H9 (cell line): ENCODE results near the gene CFH. TPM values are rescaled to one million over a fixed set of nuclear protein-coding genes. Genes with fewer than 3 reads are reported as not detected.

Experiments used
- DNase-seq: peaks from one replicate; pipeline ENCODE4 v3.0.0-alpha.2; 2017
- H2AFZ ChIP-seq: one replicate; pipeline ENCODE4 v1.6.1; 2013; ENCODE audit warnings: mild to moderate bottlenecking, low read length, control low read depth, moderate library complexity
- H2AK5ac ChIP-seq: 2 replicates; pipeline ENCODE4 v1.6.1; 2013; ENCODE audit warnings: low read length, control low read depth, mixed read lengths; ENCODE audit not compliant: insufficient read length
- H2BK120ac ChIP-seq: one replicate; pipeline ENCODE4 v1.6.1; 2013; ENCODE audit warnings: low read depth, mild to moderate bottlenecking, low read length, control low read depth, inconsistent platforms; ENCODE audit not compliant: poor library complexity, severe bottlenecking
- H2BK12ac ChIP-seq: 2 replicates; pipeline ENCODE4 v1.6.1; 2013; ENCODE audit warnings: low read length, control low read depth, mixed read lengths, low read depth; ENCODE audit not compliant: insufficient read length
- H2BK15ac ChIP-seq: 2 replicates; pipeline ENCODE4 v1.6.1; 2013; ENCODE audit warnings: low read depth, low read length, control low read depth
- H2BK20ac ChIP-seq: one replicate; pipeline ENCODE4 v1.6.1; 2013; ENCODE audit warnings: low read depth, mild to moderate bottlenecking, low read length, control low read depth, inconsistent platforms; ENCODE audit not compliant: poor library complexity, severe bottlenecking
- H2BK5ac ChIP-seq: 2 replicates; pipeline ENCODE4 v1.6.1; 2013; ENCODE audit warnings: low read length, control low read depth, mixed read lengths; ENCODE audit not compliant: insufficient read length
- H3K14ac ChIP-seq: 2 replicates; pipeline ENCODE4 v1.6.1; 2013; ENCODE audit warnings: low read length, control low read depth; ENCODE audit not compliant: insufficient read depth
- H3K18ac ChIP-seq: 2 replicates; pipeline ENCODE4 v1.6.1; 2013; ENCODE audit warnings: low read depth, mild to moderate bottlenecking, mixed read lengths, low read length, control low read depth; ENCODE audit not compliant: insufficient read length
- H3K23ac ChIP-seq: 2 replicates; pipeline ENCODE4 v1.6.1; 2013; ENCODE audit warnings: low read length, control low read depth, mixed read lengths, low read depth; ENCODE audit not compliant: insufficient read length
- H3K23me2 ChIP-seq: 2 replicates; pipeline ENCODE4 v1.6.1; 2013; ENCODE audit warnings: low read depth, mild to moderate bottlenecking, mixed read lengths, low read length, control low read depth; ENCODE audit not compliant: insufficient read length, poor library complexity, severe bottlenecking
- H3K27ac ChIP-seq: 2 replicates; pipeline ENCODE4 v1.5.1; 2013; ENCODE audit warnings: low read length, control low read depth, mixed read lengths, low read depth; ENCODE audit not compliant: insufficient read length
- H3K27me3 ChIP-seq: 2 replicates; pipeline ENCODE4 v1.6.1; 2013; ENCODE audit warnings: low read length, control low read depth, inconsistent platforms; ENCODE audit not compliant: insufficient read depth
- H3K4ac ChIP-seq: 2 replicates; pipeline ENCODE4 v1.6.1; 2013; ENCODE audit warnings: low read depth, mild to moderate bottlenecking, control low read depth, inconsistent platforms, low read length, moderate library complexity
- H3K4me1 ChIP-seq: 2 replicates; pipeline ENCODE4 v1.6.1; 2013; ENCODE audit warnings: low read length, control low read depth, inconsistent platforms; ENCODE audit not compliant: insufficient read depth
- H3K4me2 ChIP-seq: 2 replicates; pipeline ENCODE4 v1.6.1; 2013; ENCODE audit warnings: low read length, control low read depth, mixed read lengths; ENCODE audit not compliant: insufficient read length, insufficient read depth
- H3K56ac ChIP-seq: 2 replicates; pipeline ENCODE4 v1.6.1; 2013; ENCODE audit warnings: low read depth, mild to moderate bottlenecking, mixed read lengths, low read length, control low read depth; ENCODE audit not compliant: insufficient read length
- H3K79me1 ChIP-seq: 2 replicates; pipeline ENCODE4 v1.6.1; 2013; ENCODE audit warnings: low read depth, mild to moderate bottlenecking, moderate library complexity, low read length, control low read depth, inconsistent platforms; ENCODE audit not compliant: insufficient read depth, poor library complexity, severe bottlenecking
- H3K79me2 ChIP-seq: 2 replicates; pipeline ENCODE4 v1.6.1; 2013; ENCODE audit warnings: low read length, control low read depth, inconsistent platforms; ENCODE audit not compliant: insufficient read depth
- H3K9ac ChIP-seq: 2 replicates; pipeline ENCODE4 v1.6.1; 2013; ENCODE audit warnings: low read length, control low read depth, mixed read lengths; ENCODE audit not compliant: insufficient read length; ENCODE audit errors: extremely low read depth
- H3K9me3 ChIP-seq: one replicate; pipeline ENCODE4 v1.6.1; 2013; ENCODE audit warnings: low read depth, low read length, inconsistent platforms; ENCODE audit not compliant: control insufficient read depth
- H3T11ph ChIP-seq: one replicate; pipeline ENCODE4 v1.6.1; 2013; ENCODE audit warnings: mild to moderate bottlenecking, low read length, control low read depth, inconsistent platforms
- H4K20me1 ChIP-seq: one replicate; pipeline ENCODE4 v1.6.1; 2013; ENCODE audit not compliant: control insufficient read depth, insufficient read length, insufficient read depth
- H4K5ac ChIP-seq: 2 replicates; pipeline ENCODE4 v1.6.1; 2013; ENCODE audit warnings: low read depth, mild to moderate bottlenecking, mixed read lengths, low read length, control low read depth; ENCODE audit not compliant: insufficient read length
- H4K8ac ChIP-seq: replicated peaks from 2 replicates; pipeline ENCODE4 v1.6.1; 2013; ENCODE audit warnings: low read length, control low read depth, mixed read lengths, low read depth; ENCODE audit not compliant: insufficient read length
- H4K91ac ChIP-seq: 2 replicates; pipeline ENCODE4 v1.6.1; 2013; ENCODE audit warnings: low read depth, mild to moderate bottlenecking, moderate library complexity, mixed read lengths, low read length, control low read depth; ENCODE audit not compliant: insufficient read length
- H3K27ac Mint-ChIP-seq, 3 experiments: 2 replicates in 2 of 3; 3 replicates in 1 of 3; pipeline ENCODE4 v1.8.0; 2020 to 2021; ENCODE audit warnings: mixed read lengths in 3 of 3, mild to moderate bottlenecking in 1 of 3, moderate library complexity in 1 of 3
- H3K27me3 Mint-ChIP-seq: 2 replicates; pipeline ENCODE4 v1.8.0; 2021; ENCODE audit warnings: low read depth, mild to moderate bottlenecking, moderate library complexity, mixed read lengths
- H3K36me3 Mint-ChIP-seq, 3 experiments: 2 replicates in 2 of 3; 3 replicates in 1 of 3; pipeline ENCODE4 v1.8.0; 2020 to 2021; ENCODE audit warnings: low read depth in 3 of 3, mixed read lengths in 3 of 3; ENCODE audit not compliant: insufficient read depth in 1 of 3
- H3K4me1 Mint-ChIP-seq, 2 experiments: 2 replicates each; pipeline ENCODE4 v1.8.0; 2020; ENCODE audit warnings: mixed read lengths in 2 of 2
- H3K4me3 Mint-ChIP-seq, 2 experiments: 2 replicates in 1 of 2; 3 replicates in 1 of 2; pipeline ENCODE4 v1.8.0; 2020 to 2021; ENCODE audit warnings: mild to moderate bottlenecking in 2 of 2, mixed read lengths in 2 of 2, moderate library complexity in 1 of 2
- H3K9me3 Mint-ChIP-seq, 2 experiments: 2 replicates in 1 of 2; 3 replicates in 1 of 2; pipeline ENCODE4 v1.8.0; 2020; ENCODE audit warnings: mild to moderate bottlenecking in 2 of 2, mixed read lengths in 2 of 2, moderate library complexity in 1 of 2
- WGBS: extraction: QIAGEN DNeasy Blood & Tissue Kit; methylation state at CpG from one replicate; pipeline ENCODE4 v1.1.7; 2013; ENCODE audit warnings: missing lambda C conversion rate, low lambda C conversion rate, mixed read lengths; ENCODE audit not compliant: insufficient read length; ENCODE audit errors: extremely low coverage; 5-methylcytosine and 5-hydroxymethylcytosine counted together
- total RNA-seq: library from RNA; stranded (reverse); gene quantifications from 2 replicates; pipeline ENCODE4 v1.2.1, GENCODE V29; 2021
- TF ChIP-seq, protein P1 (sequence below): fragments of 200-600 bp; sonication (generic); conservative IDR thresholded peaks from 3 replicates; pipeline ENCODE4 v1.8.0; 2021; ENCODE audit warnings: antibody characterized with exemption, mild to moderate bottlenecking

CFH gene
- total RNA-seq, 1 experiment from 2014 or later = not detected

DNA sequence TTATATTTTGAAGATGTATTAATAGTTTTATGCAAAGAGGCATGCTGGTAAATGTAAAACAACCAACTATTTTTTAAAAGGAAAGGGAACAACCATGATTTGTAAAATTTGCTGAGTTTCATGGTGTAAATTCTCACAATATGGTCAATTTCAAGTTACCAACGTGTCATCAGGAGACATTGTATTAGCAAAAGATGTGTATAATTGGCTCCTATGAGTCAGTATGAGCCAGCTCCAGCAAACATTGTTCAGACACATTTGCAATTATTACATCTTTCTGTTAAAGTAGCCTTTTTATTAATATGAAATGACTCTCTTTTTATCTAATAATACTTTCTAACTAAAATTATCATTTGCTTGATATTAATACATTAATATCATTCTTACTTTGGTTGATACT, 15.3 kb downstream of the CFH start:
- Mint-ChIP-seq H3K27me3 (no peaks in the 10 kb centered on the region), H3K9me3 (peaks cover 12 to 13% of the 10 kb centered on the region in 2 experiments), H3K36me3 (peaks cover 0 to 9% (median 2%) of the 10 kb centered on the region in 3 experiments; a peak in 3 of 7 replicates), H3K4me3 (no peak overlapping the region), H3K27ac (no peak overlapping the region), H3K4me1 (no peaks in the 10 kb centered on the region)
- H2BK5ac ChIP-seq = no peak overlapping the region
- no peak overlapping the region for H2AFZ ChIP-seq
- no peaks in the 10 kb centered on the region for H4K20me1 ChIP-seq
- no peak overlapping the region for H3K27ac ChIP-seq
- no peak overlapping the region for H2BK20ac ChIP-seq
- no peak overlapping the region for H3K18ac ChIP-seq
- TF ChIP-seq, protein P1, sequence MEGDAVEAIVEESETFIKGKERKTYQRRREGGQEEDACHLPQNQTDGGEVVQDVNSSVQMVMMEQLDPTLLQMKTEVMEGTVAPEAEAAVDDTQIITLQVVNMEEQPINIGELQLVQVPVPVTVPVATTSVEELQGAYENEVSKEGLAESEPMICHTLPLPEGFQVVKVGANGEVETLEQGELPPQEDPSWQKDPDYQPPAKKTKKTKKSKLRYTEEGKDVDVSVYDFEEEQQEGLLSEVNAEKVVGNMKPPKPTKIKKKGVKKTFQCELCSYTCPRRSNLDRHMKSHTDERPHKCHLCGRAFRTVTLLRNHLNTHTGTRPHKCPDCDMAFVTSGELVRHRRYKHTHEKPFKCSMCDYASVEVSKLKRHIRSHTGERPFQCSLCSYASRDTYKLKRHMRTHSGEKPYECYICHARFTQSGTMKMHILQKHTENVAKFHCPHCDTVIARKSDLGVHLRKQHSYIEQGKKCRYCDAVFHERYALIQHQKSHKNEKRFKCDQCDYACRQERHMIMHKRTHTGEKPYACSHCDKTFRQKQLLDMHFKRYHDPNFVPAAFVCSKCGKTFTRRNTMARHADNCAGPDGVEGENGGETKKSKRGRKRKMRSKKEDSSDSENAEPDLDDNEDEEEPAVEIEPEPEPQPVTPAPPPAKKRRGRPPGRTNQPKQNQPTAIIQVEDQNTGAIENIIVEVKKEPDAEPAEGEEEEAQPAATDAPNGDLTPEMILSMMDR = no peak
- no peak overlapping the region for H2BK15ac ChIP-seq
- H3K4ac ChIP-seq = no peak overlapping the region
- no peak overlapping the region for H4K91ac ChIP-seq
- H2BK12ac ChIP-seq = no peak overlapping the region
- H3K79me1 ChIP-seq = no peaks in the 10 kb centered on the region
- WGBS = no CpG with 5 or more reads among the region's 1 CpG
- H3K79me2 ChIP-seq = no peaks in the 10 kb centered on the region
- no peaks in the 10 kb centered on the region for H3K23me2 ChIP-seq
- H4K5ac ChIP-seq = no peak overlapping the region
- H3K14ac ChIP-seq = no peak overlapping the region
- no peaks in the 10 kb centered on the region for H3K27me3 ChIP-seq
- H3K4me2 ChIP-seq = no peak overlapping the region
- no peak overlapping the region for H3T11ph ChIP-seq
- H3K23ac ChIP-seq = no peak overlapping the region
- no peak overlapping the region for H3K56ac ChIP-seq
- no peaks in the 10 kb centered on the region for H3K9me3 ChIP-seq
- no peak overlapping the region for H3K9ac ChIP-seq
- no peak for DNase-seq
- no peak overlapping the region for H2AK5ac ChIP-seq
- no peak overlapping the region for H2BK120ac ChIP-seq
- H4K8ac ChIP-seq = no peak overlapping the region
- no peaks in the 10 kb centered on the region for H3K4me1 ChIP-seq
